ENCODE measurements around the gene PXDN. TPM values are rescaled to one million over a fixed set of nuclear protein-coding genes. Genes with fewer than 3 reads are reported as not detected.
"Not testable (repeated sequence)": the region's sequence is repeated elsewhere in the genome, so short reads cannot be mapped to it uniquely, and the experiment has no call there.

The PXDN gene
- total RNA-seq, 1 experiment from 2014 or later = 102 TPM

GRCh38 chr2:1731963-1732768 is 12.1 kb downstream of the PXDN start:
- H3K36me3 ChIP-seq (replicated peaks; ENCODE audit: control insufficient read depth, insufficient read depth, low read length) = no peaks in the 10 kb centered on the region; the same call in 1 of the 2 replicates
- no peaks in the 10 kb centered on the region for H3K27me3 ChIP-seq (ENCODE audit: control insufficient read depth, insufficient read depth, low read length)
- H3K4me3 ChIP-seq (ENCODE audit: insufficient read depth, low read depth, low read length) = no peak overlapping the region
- peak; percentile 54 for DNase-seq

DNA sequence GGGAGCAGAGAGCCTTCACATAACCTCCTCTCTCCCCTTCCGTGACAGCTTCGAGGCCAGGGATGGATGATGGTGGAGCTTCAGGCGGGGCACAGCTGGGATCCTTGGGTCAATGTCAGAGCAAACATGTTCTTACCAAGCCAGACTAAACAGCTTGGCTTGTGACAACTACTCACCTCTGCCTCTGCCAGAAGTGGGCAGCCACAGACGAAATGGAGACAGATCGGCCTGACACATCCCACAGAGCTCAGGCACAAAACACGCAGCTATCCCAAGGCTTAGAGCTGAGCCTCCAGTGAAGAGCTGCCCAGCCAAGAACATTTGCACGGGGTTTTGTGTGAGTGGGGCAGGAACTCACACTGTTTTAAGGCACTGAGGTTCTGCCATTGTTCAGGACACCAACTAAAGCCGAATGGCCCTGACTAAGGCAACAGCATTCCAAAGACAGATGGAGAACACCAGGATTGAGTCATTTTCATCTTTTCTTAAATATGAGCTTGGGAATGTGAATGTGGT is 12.8 kb downstream of the PXDN start:
- H3K27me3 ChIP-seq (ENCODE audit: control insufficient read depth, insufficient read depth, low read length) = no peaks in the 10 kb centered on the region
- H3K36me3 ChIP-seq (replicated peaks; ENCODE audit: control insufficient read depth, insufficient read depth, low read length) = no peaks in the 10 kb centered on the region; the same call in 1 of the 2 replicates
- no peak overlapping the region for H3K4me3 ChIP-seq (ENCODE audit: insufficient read depth, low read depth, low read length)
- no peak for DNase-seq

GRCh38 chr2:1730015-1730927 is 14.0 kb downstream of the PXDN start:
- Histone ChIP-seq H3K27me3 (ENCODE audit: control insufficient read depth, insufficient read depth, low read length) (no peaks in the 10 kb centered on the region), H3K4me3 (ENCODE audit: insufficient read depth, low read depth, low read length) (no peak overlapping the region), H3K36me3 (replicated peaks; ENCODE audit: control insufficient read depth, insufficient read depth, low read length) (no peaks in the 10 kb centered on the region; the same call in 1 of the 2 replicates)
- DNase-seq = peak; percentile 74

DNA sequence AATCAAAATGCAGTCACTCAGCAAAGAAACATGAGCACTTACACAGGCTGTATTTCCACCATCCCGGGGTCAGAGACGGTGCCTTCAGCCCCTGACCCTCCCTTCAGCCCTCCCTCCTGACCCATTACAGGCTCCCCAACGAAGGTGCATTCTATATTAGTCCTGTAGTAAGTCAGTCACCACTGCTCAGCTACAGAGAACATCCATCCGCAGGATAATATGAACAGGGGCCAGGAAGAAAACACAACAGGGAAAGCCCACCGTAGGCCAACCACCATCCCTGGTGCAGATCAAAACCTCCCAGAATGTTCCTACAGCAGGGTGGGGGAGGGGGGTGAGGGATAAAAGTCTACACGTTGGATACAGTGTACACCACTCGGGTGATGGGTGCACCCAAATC is 15.1 kb downstream of the PXDN start:
- no peaks in the 10 kb centered on the region; the same call in 1 of the 2 replicates for H3K36me3 ChIP-seq (replicated peaks; ENCODE audit: control insufficient read depth, insufficient read depth, low read length)
- no peaks in the 10 kb centered on the region for H3K27me3 ChIP-seq (ENCODE audit: control insufficient read depth, insufficient read depth, low read length)
- H3K4me3 ChIP-seq (ENCODE audit: insufficient read depth, low read depth, low read length) = no peak overlapping the region
- peak; percentile 32 for DNase-seq

DNA sequence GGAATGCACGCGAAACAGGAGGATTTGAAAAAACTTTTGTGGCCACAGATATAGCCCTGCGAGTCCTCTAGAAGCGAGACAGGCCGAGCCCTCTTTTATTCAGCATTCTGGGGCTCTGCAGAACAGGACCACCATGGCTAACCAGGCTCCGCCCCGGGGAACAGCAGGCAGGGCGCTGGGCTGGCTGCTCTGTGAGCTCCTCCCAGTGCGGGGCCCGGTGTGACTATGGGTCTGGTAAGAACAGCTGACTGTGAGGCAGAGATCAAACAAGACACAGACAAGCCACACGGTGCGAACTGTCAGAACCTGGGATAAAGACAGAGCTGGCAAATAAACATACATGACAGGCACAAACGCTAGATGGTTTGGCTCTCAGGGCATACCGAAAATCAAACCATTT is 15.5 kb downstream of the PXDN start:
- Histone ChIP-seq H3K4me3 (ENCODE audit: insufficient read depth, low read depth, low read length) (no peak overlapping the region), H3K27me3 (ENCODE audit: control insufficient read depth, insufficient read depth, low read length) (no peaks in the 10 kb centered on the region), H3K36me3 (replicated peaks; ENCODE audit: control insufficient read depth, insufficient read depth, low read length) (no peaks in the 10 kb centered on the region; the same call in 1 of the 2 replicates)
- DNase-seq = peak; percentile 86

GRCh38 chr2:1727796-1728474 is 16.4 kb downstream of the PXDN start:
- no peaks in the 10 kb centered on the region for H3K27me3 ChIP-seq (ENCODE audit: control insufficient read depth, insufficient read depth, low read length)
- no peak overlapping the region for H3K4me3 ChIP-seq (ENCODE audit: insufficient read depth, low read depth, low read length)
- no peak for DNase-seq
- H3K36me3 ChIP-seq (replicated peaks; ENCODE audit: control insufficient read depth, insufficient read depth, low read length) = no peaks in the 10 kb centered on the region; the same call in 1 of the 2 replicates

- Histone ChIP-seq H3K27me3 (ENCODE audit: control insufficient read depth, insufficient read depth, low read length) (no peaks in the 10 kb centered on the region), H3K4me3 (ENCODE audit: insufficient read depth, low read depth, low read length) (no peak overlapping the region), H3K36me3 (replicated peaks; ENCODE audit: control insufficient read depth, insufficient read depth, low read length) (no peaks in the 10 kb centered on the region; the same call in 1 of the 2 replicates)
Measured at GRCh38 chr2:1727101-1727771, 17.1 kb downstream of the PXDN start.

DNA sequence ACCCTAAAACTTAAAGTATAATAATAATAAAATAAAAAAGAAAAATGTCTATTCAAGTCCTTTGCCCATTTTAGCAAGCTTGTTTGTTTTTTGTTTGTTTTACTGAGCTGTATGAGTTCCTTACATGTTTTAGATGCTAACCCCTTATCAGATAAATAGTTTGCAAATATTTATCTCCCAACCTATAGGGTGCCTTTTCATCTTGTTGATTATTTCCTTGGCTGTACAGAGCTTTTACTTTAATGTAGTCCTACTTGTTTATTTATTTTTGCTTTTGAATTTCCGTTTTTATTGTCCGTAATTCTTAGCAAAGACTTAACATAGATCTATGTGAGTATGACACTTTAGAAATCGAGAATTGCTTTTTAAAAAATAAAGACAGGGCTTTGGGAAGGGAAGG is 17.8 kb downstream of the PXDN start:
- Histone ChIP-seq H3K36me3 (replicated peaks; ENCODE audit: control insufficient read depth, insufficient read depth, low read length) (no peaks in the 10 kb centered on the region; the same call in 1 of the 2 replicates), H3K27me3 (ENCODE audit: control insufficient read depth, insufficient read depth, low read length) (no peaks in the 10 kb centered on the region), H3K4me3 (ENCODE audit: insufficient read depth, low read depth, low read length) (no peak overlapping the region)
- DNase-seq = no peak

More at GRCh38 chr2:1727101-1727771, 17.1 kb downstream of the PXDN start:
- peak; percentile 49 for DNase-seq

GRCh38 chr2:1724351-1724750 is 20.0 kb downstream of the PXDN start:
- not testable (repeated sequence) for H3K36me3 ChIP-seq (replicated peaks; ENCODE audit: control insufficient read depth, insufficient read depth, low read length); H3K27me3 ChIP-seq (ENCODE audit: control insufficient read depth, insufficient read depth, low read length); DNase-seq; H3K4me3 ChIP-seq (ENCODE audit: insufficient read depth, low read depth, low read length)

DNA sequence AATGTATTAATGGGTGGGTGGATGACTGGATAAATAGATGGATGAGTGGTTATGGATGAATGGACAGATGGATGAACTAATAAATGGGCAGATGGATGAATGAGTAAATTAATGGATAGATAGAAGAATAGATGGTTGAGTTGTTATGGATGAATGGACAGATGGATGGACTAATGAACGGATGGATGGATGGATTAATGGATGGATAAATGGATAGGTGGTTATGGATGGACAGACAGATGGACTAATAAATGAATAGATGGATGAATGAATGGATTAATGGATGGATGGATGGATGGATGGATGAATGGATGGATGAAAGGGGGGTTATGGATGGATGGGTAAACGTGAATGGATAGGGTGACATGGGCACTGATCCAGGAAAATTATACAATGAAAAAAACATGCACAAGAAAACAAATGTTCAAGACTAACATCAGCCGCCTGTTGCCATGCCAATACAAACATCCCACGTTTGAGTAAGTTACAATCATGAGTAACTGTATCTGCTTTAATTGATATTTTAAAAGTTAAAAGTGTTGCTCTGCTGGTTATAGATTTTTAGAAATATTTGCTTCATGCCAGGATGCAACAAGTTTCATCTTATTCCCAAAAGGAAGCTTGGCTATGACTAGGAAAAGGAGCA is 20.8 kb downstream of the PXDN start:
- no peak for DNase-seq
- H3K4me3 ChIP-seq (ENCODE audit: insufficient read depth, low read depth, low read length) = no peak overlapping the region
- H3K36me3 ChIP-seq (replicated peaks; ENCODE audit: control insufficient read depth, insufficient read depth, low read length) = no peaks in the 10 kb centered on the region
- no peaks in the 10 kb centered on the region for H3K27me3 ChIP-seq (ENCODE audit: control insufficient read depth, insufficient read depth, low read length)

DNA sequence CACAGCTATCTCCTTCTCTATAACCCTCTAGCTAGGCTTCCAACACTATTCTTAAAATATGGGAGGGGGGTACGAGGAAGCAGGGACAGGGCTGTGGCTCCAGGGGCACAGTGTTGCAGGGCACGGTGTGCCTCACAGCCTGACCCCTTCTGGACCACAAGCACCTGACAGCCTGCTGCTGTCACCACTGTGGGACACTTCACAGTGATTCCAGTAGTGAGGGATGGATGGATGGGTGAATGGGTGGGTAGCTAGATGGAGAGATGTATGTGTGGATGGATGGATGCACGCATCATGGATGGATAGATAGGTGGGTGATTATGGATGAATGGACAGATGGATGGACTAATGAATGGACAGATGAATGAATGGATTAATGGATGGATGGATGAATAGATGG is 21.6 kb downstream of the PXDN start:
- H3K4me3 ChIP-seq (ENCODE audit: insufficient read depth, low read depth, low read length) = no peak overlapping the region
- H3K27me3 ChIP-seq (ENCODE audit: control insufficient read depth, insufficient read depth, low read length) = no peaks in the 10 kb centered on the region
- no peaks in the 10 kb centered on the region for H3K36me3 ChIP-seq (replicated peaks; ENCODE audit: control insufficient read depth, insufficient read depth, low read length)
- no peak for DNase-seq

GRCh38 chr2:1721706-1722646 is 22.3 kb downstream of the PXDN start:
- no peaks in the 10 kb centered on the region for H3K27me3 ChIP-seq (ENCODE audit: control insufficient read depth, insufficient read depth, low read length)
- peak; percentile 35 for DNase-seq
- no peaks in the 10 kb centered on the region for H3K36me3 ChIP-seq (replicated peaks; ENCODE audit: control insufficient read depth, insufficient read depth, low read length)
- no peak overlapping the region for H3K4me3 ChIP-seq (ENCODE audit: insufficient read depth, low read depth, low read length)
